ENCODE results near the gene DUSP9.
"Not testable (repeated sequence)": the region's sequence is repeated elsewhere in the genome, so short reads cannot be mapped to it uniquely, and the experiment has no call there.

The DUSP9 gene

DNA sequence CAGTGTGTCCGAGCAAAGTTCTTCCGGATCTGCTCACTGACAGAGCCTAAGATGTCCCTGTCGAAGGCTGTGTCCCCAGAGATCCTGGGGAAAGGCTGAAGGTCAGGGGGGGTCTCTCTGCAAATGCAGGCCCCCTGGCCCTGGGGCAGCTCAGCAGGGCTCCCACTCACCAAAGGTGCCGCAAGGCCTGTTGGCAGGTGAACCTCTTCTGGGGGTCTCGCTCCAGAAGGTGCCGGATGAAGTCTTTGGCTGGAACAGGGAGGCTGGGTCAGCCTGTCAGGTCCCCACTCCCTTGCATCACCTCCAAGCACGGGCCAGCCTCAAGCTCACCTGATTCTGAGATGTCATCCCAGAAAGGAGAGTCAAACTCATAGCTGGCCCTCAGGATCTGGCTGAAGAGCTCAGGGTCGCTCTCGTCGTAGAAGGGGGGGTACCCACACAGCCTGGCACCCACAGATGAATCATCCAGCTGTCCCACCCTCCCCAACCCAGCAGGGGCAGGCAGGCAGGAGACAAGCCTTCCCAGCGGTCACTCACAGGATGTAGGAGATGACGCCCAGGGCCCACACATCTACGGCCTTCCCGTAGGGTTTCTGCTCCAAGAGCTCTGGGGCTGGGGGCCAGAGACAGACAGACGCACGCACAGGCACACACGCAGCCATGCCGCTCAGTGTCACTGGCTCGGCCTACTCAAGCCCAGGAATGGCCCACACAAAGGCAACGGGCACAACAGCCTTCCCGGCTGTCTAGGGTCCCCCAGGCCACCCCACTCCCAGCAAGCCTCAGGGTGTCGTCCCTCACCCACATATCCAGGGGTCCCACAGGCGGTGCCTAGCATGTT, 24.0 kb downstream of the DUSP9 start:
- no peak for DNase-seq (ENCODE audit: low read depth, low spot score)

DNA sequence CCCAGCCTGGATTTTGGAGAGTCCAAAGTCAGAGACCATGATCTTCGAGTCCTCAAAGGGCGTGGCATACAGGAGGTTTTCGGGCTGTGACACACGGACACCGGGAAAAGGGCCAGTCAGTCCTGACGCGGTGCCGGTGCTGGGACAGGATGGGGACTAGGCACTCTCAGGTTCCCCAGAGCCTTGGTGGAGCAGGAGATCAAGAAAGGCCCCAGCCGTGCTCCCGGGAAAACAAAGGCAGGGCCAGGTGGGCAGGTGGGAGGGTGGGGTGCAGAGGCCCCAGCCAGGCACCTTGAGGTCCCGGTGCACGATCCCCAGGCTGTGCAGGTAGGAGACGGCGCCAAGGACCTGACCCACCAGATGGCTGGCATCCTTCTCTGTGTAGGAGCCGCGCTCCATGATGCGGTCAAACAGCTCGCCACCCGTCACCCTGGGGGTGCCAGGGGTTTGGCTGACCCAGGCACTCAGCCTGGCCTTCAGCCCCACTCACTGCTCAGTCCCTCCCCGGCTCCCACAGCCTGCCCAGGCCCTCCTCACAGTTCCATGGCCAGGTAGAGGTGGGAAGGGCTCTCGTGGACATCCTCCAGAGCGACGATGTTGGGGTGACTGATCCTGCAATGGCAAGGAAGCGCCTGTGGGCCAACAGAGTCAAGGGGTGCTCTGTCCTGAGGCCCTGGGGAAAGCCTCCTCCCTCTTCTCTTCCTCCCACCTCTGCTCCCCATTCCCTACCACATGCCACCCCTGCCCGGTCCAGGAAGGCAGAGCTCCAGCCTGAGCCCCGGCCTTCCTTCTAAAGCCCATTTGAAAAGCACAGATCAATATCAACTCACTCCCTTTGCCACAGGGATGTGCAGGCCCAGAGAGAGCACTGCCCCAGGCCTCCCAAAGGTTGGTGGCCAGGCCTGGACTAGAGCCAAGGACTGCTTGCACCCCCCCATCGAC, 24.9 kb downstream of the DUSP9 start:
- DNase-seq (ENCODE audit: low read depth, low spot score): no peak

DNA sequence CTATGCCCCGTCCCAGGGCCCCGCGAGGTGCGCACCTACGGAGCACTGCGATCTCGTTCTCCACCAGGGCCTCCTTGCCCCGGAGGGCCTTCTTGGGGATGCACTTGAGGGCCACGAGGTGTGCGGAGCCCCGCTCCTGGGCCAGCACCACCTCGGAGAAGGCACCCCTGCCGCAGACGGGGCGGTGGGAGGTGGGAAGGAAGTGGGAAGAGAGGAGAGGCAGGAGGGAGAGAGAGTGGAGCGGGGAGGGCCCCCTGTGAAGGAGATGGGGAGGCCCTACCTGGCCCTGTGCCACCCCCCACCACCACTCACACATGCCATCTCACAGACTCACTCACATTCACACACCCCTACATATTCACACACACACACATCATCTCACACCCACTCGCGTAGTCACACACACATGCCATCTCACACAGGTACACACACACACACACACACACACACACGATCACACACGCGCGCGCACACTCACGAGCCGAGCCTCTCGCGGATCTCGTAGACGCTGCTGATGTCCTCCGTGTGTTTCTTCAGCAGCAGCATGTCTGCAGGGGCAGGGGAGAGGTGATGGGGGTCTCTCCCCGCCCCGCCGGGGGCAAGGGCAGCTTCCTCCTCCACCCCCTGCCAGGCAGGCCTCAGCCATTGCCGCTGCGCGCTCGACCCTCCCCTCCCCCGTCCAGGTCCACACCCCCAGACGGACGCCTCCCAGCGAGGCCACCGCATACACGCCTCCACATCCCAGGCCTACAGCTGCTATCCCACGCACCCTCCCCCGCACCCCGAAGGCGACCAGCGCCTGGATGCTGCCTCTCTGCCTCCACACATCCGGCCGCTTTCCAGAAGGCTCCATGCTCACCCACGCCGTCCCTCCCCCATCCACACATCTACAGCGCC, 25.8 kb downstream of the DUSP9 start:
- no peak for DNase-seq (ENCODE audit: low read depth, low spot score)

DNA sequence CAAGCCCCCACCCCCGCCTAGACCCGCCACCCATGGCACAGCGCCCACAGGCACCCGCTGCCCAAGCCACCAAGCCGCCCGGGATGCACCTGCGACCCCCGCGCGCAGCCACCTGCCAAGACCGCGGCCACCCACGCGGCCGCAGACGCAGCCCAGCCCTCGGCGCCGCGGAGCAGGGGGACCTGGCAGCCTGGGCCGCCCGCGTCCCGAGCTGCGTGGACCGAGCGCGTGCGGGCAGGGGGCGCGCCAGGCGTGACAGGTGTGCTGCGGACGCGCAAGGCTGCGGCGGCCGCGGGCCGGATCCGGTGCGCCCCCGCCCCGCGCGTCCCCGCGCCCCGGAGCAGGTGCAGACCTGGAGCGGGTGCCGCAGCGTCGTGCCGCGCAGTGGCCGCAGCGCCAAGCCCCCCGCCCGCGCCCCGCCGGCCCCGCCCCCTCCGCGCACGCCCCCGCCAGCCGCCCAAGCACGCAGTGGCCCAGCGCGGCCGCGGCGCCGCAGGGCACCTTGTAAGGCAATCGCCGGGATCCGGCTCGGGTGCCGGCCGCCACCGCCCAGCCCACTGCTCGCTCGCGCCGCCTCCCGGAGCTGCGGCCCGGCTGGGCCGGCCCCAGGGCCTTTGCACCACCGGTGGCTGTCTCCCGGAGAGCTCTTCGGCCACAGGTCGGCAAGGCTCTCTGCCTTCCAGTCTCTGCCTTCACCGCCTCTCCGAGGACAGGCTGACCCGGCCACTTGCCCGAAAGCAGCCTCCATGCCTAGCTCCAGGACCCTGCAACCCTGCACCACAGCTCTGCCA, 26.6 kb downstream of the DUSP9 start, which contains the start of gene PNCK:
Gene PNCK, minus strand, starts transcription at position 386 of the 791 bp plus-strand sequence. CDS start 737 bp downstream, outside the sequence.
- DNase-seq (ENCODE audit: low read depth, low spot score): no peak

DNA sequence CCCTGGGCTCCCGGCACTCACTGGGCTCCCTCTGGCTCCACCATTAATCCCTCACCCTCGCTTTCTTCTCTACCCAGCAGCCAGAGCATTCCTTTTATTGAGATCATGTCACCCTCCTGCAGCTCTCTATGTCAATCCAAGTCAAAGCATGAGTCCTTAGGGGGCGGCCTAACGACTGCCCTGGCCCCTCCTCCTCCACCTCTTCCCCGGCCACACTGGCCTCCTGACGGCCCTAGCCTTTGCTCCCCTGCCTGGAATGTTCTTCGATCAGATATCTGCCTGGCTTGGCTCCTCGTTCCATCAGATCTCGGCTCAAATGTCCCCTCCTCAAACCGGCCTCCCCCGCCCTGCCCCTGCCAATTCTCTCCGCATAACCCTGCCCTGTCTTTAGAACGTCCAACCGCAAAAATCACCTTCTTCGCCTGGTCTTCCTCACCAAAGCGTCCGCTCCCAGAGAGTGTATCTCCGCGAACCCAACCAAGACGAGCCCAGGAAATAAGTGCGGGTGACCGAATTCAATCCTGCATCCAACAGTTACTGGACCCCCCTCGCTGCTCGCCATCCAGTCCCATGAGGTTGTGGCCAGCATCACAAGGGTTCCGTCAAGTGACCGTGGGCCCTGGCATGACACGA, 27.3 kb downstream of the DUSP9 start:
- DNase-seq (ENCODE audit: low read depth, low spot score): no peak

DNA sequence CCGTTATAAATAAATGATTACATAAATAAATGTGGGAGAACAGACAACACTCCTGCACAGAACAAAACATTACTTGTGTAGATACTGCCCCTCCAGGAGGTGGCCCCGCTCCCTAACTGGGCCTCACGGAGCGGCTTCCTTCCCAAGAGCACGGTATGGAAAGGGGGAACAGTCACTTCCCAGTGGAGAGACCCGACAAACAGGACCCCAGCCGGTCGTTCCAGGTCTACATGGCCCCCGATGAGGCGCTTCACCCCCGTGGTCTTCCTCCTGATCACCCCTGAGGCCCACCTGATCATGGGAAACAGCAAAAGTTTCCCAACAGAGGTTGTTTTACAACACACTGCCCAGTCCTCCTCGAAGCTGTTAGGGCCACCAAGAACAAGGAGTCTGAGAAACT, 34.2 kb downstream of the DUSP9 start:
- DNase-seq (ENCODE audit: low read depth, low spot score): no peak

DNA sequence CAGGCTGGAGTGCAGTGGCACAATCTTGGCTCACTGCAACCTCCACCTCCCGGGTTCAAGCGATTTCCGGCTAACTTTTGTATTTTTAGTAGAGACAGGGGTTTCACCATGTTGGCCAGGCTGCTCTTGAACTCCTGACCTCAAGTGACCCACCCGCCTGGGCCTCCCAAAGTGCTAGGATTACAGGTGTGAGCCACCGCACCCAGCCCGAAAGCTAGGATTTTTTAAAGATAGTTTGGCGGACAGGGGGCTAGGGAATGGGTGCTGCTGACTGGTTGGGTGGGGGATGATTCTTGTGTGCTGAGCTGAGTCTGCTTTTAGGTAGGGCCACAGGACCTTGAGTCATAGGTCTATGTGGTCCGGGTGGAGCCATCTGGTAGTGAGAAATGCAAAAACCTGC, 36.5 kb downstream of the DUSP9 start:
- DNase-seq (ENCODE audit: low read depth, low spot score): not testable (repeated sequence)

DNA sequence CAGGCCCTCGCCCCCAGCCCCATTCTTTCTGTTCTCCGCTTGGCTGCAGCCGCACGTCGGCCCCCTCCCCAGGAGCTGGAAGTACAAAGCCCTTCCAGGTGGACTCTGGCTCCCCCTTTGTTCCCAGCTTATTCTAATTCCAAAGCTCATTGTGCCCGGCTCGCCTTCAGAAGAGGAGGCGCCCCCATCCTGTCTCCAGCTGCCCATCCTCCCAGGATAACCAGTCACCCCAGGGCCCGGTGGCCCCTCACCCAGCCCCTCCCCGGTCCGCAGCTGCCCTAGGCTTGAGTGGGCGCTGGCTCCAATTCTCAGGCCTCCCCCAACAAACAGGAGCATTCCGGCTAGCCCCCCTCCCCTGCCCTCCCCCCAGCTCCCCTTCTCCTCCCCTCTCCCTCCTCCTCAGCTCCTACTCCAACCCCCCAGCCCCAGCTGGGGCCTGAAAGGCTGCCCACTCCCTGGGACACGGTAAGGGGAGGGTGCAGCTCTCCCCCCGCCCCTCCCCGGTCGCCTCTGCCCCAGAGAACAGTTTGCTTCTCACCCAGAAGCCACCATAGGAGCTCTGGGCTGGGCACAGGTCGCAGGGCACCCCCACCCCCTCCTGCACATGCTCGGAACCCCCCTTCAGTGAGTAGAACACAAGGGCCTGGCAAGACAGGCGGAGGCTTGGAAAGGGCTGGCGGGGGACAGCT, 37.6 kb downstream of the DUSP9 start:
- DNase-seq (ENCODE audit: low read depth, low spot score): no peak

DNA sequence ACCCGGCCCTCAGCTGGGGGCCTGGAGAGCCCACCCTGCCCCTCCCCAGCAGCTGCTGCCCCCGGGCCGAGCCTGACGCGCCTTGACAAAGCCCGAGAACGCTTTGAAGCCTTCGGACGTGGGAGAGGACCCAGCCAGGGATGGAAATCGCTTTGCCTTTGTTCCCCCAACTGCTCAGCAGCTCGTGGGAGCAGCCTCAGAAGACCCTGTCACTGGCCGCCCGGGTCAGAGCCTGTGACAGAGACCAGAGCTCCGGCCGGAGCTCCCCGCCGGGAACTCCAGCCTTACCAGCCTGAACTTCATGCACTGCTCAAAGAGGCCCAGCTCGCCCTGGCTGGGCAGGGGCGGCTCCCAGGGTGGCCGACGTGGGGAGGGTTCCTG, 38.1 kb downstream of the DUSP9 start:
- DNase-seq (ENCODE audit: low read depth, low spot score): no peak

DNA sequence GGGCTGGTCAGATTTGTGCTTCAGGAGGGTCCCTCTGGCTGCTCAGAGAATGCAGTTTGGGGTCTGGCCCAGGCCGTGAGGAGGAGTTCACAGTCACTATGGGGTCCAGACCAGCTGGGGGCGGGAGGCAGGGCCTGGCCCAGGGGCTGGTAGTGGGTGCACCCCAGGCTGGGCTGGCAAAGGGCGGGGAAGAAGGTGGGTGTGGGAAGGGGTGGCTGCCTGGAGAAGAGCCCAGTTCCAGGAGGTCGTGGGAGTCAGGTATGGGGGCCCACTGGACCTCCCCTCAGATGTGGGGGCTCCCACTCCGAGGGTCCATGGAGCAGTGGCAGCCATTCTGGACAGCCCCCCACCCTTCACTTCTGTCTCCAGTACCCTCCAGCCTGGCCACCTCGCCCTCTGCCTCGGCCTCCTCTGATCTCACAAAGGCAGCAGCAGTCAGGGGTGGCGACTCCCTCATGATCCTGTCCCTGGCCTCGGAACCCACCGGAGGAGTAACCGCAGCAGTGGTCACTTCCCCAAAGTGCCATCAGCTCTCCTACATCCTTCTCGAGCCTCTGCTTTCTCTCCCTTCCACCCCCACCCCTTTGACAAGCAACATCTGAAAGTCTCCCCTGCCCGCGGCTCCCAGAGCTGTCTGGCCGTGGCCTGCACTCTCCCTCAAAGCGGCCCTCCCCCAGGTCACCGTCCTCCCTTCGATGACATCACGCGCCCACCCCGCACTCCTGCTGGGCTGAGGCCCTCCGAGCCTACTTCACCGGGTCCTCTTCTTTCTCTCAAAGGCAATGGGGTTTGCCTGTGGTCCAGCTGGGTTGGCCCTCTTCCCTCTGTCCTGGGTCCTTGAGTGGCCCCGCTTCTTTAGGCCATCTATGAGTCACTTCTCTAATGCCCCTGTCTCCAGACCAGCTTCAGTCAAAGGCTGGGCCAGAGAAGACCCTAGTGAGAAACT, 39.0 kb downstream of the DUSP9 start:
- DNase-seq (ENCODE audit: low read depth, low spot score): no peak

DNA sequence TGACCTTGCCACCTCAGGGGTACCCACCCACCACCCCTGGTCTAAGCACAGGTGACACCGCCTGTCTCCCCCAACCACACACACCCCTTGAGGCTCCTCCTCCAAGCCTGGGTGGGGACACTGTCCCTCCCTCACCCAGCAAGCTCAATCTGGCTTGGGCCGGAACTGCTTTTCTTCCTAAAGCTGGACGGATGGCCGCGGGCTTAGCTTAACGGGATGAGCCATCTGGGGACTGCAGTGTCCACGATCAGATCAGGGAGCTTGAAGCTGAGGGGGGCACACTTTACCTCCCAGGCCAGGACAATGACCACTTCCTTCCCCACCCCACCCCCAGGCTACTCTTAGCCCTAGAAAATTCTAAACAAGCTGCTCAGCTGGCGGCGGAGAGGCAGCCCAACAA, 39.7 kb downstream of the DUSP9 start:
- no peak for DNase-seq (ENCODE audit: low read depth, low spot score)

DNA sequence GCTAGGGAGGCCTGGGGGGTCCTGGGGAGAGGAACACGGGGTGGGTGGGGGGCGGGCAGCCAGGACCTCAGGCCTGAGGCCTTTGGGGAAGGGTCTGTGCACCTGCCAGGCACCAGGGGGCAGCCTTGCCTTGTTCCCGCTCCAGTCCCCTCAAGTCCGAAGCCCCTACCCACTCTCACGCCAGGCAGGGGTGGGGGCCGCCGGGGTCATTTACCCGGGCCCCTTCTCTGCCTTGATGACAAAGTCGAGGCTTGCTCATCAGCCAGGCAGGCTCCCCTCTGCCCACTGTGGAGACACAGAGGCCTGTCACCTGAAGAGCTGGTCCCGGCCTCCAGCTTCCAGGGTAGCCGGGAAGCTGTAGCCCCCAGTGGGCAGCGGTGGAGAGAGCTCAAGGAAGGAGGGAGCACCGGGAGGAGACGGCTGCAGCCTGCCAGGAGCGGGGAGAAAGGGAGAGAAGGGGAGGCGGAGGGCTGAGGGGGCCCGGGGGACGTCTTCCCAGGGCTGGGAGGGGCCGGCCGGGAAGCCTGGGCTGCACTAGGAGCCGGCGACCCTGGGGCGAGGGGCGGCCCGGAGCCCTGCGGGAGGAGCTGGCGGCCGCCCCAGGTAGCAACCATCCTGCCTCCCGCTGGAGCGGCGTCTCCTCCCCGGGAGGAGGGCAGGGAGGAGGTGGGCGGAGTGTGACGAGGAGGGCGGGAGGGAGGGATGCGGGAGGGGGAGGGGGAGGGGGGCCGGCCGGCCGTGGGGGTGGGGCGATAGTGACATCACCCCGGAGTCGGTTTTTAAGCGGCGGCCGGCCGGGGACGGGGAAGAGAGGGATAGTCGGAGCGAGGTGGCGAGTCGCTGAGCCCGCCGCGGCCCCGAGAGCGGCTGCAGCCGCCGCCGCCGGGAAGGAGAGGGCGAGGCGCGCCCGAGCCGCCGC, 40.4 kb downstream of the DUSP9 start, which contains the start of gene SLC6A8:
Gene SLC6A8, plus strand, starts transcription at position 806 of the 919 bp plus-strand sequence. CDS start 649 bp downstream, outside the sequence.
- no peak for DNase-seq (ENCODE audit: low read depth, low spot score)

DNA sequence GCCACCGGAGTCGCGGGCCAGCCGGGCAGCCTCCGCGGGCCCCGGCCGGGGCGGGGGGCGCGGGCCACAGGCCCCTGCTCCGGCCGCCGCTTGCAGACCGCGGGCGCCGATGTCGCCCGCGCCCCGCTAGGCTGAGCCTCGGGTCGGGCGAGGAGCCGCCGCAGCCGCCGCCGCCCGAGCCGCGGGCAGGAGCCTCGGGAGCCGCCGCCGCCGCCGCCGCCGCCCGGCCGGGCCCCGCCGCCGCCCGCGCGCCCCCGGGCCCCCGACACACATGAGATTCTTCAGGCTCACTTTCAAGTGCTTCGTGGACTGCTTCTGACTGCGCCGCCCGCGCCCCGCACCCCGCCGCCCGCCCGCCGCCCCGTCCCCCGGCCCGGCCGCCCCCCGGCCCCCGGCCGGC, 41.1 kb downstream of the DUSP9 start:
- no peak for DNase-seq (ENCODE audit: low read depth, low spot score)

DNA sequence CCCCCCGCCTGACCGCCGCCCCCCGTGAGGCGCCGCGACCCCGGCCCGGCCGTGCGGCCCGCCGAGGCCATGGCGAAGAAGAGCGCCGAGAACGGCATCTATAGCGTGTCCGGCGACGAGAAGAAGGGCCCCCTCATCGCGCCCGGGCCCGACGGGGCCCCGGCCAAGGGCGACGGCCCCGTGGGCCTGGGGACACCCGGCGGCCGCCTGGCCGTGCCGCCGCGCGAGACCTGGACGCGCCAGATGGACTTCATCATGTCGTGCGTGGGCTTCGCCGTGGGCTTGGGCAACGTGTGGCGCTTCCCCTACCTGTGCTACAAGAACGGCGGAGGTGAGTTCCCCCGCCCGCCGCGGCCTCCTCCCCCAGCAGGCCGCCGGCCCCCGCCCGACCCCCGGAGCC, 41.5 kb downstream of the DUSP9 start:
- DNase-seq (ENCODE audit: low read depth, low spot score): no peak

DNA sequence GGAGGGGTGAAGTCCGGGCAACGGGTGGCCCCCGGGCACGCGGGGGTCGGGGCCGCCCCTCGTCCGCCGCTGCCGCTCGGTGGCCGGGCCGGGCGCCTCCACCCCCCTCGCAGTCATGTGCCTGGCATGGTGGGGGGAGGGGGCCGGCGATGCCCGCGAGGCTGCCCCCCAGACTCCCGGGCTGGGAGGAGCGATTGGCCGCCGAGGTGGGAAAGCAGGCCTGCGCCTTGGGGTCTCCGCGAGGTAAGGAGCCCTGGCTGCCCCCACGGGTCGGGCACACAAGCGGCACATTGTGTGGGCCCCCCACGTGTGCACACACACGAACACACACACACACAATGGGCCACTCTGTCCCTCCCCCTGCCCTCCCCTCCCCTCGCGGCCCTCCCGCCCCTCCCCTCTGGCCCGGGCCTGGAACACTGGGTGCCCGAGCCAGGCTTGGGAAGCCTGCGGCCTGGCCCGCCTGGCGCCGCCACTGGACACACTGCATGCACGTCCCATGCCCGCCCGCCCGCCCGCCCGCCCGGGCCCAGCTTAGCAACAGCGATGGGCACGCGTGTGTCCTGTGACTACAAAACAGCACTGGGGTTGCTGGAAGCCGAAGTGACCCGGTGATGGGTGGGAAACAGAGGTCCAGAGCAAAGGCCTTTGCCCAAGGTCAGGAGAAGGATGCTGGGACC, 42.0 kb downstream of the DUSP9 start:
- no peak for DNase-seq (ENCODE audit: low read depth, low spot score)

DNA sequence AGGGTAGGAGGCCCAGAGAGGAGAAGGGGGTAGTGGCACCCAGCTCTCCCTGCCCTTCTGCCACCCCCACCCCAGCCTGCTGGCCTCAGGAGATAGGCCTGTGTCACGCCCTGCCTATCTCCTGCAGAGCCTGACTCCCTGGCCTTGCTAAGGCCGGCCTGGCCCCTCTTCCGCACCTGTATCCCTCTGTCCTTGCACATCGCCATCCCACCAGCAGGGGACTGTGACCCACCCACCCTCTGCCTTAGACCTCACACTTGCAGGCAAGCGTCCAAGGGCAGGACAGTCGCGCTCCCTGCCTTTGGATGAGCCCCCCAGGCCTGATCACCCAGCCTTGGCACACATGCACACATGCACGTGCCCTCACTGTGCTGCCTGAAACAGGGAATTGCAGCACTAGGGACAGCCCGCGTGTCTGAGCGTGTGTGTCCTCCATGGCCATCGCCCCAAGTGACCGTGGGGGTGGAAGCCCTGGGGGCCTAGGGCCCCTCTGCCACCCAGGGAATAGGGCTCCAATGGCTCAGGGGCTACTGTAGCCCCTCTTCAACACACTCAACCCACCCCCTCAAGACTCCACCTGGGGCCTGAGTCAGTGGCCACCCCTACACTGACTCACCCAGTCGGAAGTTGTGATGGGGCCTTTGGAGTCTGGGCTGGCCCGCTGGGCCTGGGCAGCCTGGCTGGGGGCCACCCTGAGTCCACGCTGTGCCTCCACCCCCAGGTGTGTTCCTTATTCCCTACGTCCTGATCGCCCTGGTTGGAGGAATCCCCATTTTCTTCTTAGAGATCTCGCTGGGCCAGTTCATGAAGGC, 42.9 kb downstream of the DUSP9 start:
- DNase-seq (ENCODE audit: low read depth, low spot score): no peak

All from iPS DF 19.7 (cell line).